Measurements from ENCODE around the gene BEAN1.
"Not testable (repeated sequence)": the region's sequence is repeated elsewhere in the genome, so short reads cannot be mapped to it uniquely, and the experiment has no call there.

BEAN1 gene

GRCh38 chr16:66441586-66442375, 14.7 kb downstream of the BEAN1 start:
- DNase-seq (ENCODE audit: low read depth) = no peak

GRCh38 chr16:66442502-66443268, 15.6 kb downstream of the BEAN1 start:
- DNase-seq (ENCODE audit: low read depth) = no peak

- DNase-seq (ENCODE audit: low read depth) = no peak
These were observed 16.2 kb downstream of the BEAN1 start for GRCh38 chr16:66443269-66443652.

- no peak for DNase-seq (ENCODE audit: low read depth)
These were observed 17.0 kb downstream of the BEAN1 start for GRCh38 chr16:66444049-66444481.

- DNase-seq (ENCODE audit: low read depth) = no peak
These were observed 19.6 kb downstream of the BEAN1 start for GRCh38 chr16:66446737-66447136.

- no peak for DNase-seq (ENCODE audit: low read depth)
These were observed 20.4 kb downstream of the BEAN1 start for GRCh38 chr16:66447491-66447890.

GRCh38 chr16:66451548-66451947, 24.5 kb downstream of the BEAN1 start:
- DNase-seq (ENCODE audit: low read depth) = no peak

GRCh38 chr16:66453230-66453629, 26.1 kb downstream of the BEAN1 start:
- DNase-seq (ENCODE audit: low read depth) = not testable (repeated sequence)

GRCh38 chr16:66454751-66455150, 27.7 kb downstream of the BEAN1 start:
- DNase-seq (ENCODE audit: low read depth) = no peak

GRCh38 chr16:66455970-66456369, 28.9 kb downstream of the BEAN1 start:
- no peak for DNase-seq (ENCODE audit: low read depth)

- DNase-seq (ENCODE audit: low read depth) = no peak
These were observed 30.8 kb downstream of the BEAN1 start for GRCh38 chr16:66457888-66458287.

- DNase-seq (ENCODE audit: low read depth) = no peak
These were observed 31.2 kb downstream of the BEAN1 start for GRCh38 chr16:66458292-66458691.

- no peak for DNase-seq (ENCODE audit: low read depth)
These were observed 31.8 kb downstream of the BEAN1 start for GRCh38 chr16:66458853-66459252.

- DNase-seq (ENCODE audit: low read depth) = no peak
These were observed 32.8 kb downstream of the BEAN1 start for GRCh38 chr16:66459878-66460277.

GRCh38 chr16:66460703-66461102, 33.6 kb downstream of the BEAN1 start:
- no peak for DNase-seq (ENCODE audit: low read depth)

- DNase-seq (ENCODE audit: low read depth) = no peak
These were observed 35.8 kb downstream of the BEAN1 start for GRCh38 chr16:66462912-66463311.

- DNase-seq (ENCODE audit: low read depth) = not testable (repeated sequence)
These were observed 38.9 kb downstream of the BEAN1 start for GRCh38 chr16:66465946-66466345.

- DNase-seq (ENCODE audit: low read depth) = not testable (repeated sequence)
These were observed 39.5 kb downstream of the BEAN1 start for GRCh38 chr16:66466636-66467035.

GRCh38 chr16:66467611-66468010, 40.5 kb downstream of the BEAN1 start:
- no peak for DNase-seq (ENCODE audit: low read depth)

- DNase-seq (ENCODE audit: low read depth) = no peak
These were observed 41.3 kb downstream of the BEAN1 start for GRCh38 chr16:66468321-66468965.

- DNase-seq (ENCODE audit: low read depth) = no peak
These were observed 42.3 kb downstream of the BEAN1 start for GRCh38 chr16:66469291-66469946.

GRCh38 chr16:66469947-66470546, 43.0 kb downstream of the BEAN1 start:
- DNase-seq (ENCODE audit: low read depth) = no peak

All from stimulated activated CD8-positive, alpha-beta memory T cell treated with anti-CD3 and anti-CD28 coated beads, Interleukin-7, amount 100 ng/mL, for 24 hours (primary cell).